Omental fat pad (tissue), 4 donors: ENCODE results near the gene IL1R1. TPM values are rescaled to one million over a fixed set of nuclear protein-coding genes. Genes with fewer than 3 reads are reported as not detected.

Experiments used
- ATAC-seq: fragments of 150-250 bp; one replicate; pipeline ENCODE4 v1.9.1; 2016; ENCODE audit warnings: mild to moderate bottlenecking, moderate library complexity; ENCODE audit not compliant: low FRiP score
- DNase-seq: peaks from one replicate; pipeline ENCODE4 v3.0.0-alpha.2; 2019; ENCODE audit warnings: low spot score
- CTCF ChIP-seq, 3 donors: fragments of 450-650 bp; IDR thresholded peaks; one replicate each; pipeline ENCODE4 v1.5.1; 2016 to 2017; ENCODE audit warnings: antibody characterized with exemption in 3 of 3, mild to moderate bottlenecking in 3 of 3, moderate library complexity in 2 of 3
- total RNA-seq, 4 donors: library from RNA; depleted of rRNA; stranded (reverse); fragments of >200 nt; gene quantifications; one replicate each; pipeline ENCODE4 v1.1.0, GENCODE V29; 2016

The IL1R1 gene
- total RNA-seq, 4 donors from 2014 or later, result 167 to 541 (median 270) TPM

DNA sequence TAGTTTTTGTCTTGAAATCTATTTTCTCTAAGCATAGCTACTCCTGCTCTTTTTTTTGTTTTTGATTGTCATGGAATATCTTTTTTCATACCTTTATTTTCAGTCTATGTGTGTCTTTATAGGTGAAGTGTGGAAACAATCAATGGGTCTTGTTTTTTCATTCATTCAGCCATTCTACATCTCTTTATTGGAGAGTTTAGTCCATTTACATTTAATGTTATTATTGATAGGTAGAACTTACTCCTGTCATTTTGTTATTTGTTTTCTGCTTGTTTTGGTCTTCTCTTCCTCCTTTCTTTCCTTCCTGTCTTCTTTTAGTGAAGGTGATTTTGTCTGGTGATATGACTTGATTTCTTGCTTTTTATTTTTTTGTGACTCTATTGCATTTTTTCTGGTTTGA is 62.1 kb downstream of the IL1R1 start:
- no peak for DNase-seq
- no peak for ATAC-seq
- TF ChIP-seq CTCF (IDR thresholded peaks at IDR 0.05), result no peak

DNA sequence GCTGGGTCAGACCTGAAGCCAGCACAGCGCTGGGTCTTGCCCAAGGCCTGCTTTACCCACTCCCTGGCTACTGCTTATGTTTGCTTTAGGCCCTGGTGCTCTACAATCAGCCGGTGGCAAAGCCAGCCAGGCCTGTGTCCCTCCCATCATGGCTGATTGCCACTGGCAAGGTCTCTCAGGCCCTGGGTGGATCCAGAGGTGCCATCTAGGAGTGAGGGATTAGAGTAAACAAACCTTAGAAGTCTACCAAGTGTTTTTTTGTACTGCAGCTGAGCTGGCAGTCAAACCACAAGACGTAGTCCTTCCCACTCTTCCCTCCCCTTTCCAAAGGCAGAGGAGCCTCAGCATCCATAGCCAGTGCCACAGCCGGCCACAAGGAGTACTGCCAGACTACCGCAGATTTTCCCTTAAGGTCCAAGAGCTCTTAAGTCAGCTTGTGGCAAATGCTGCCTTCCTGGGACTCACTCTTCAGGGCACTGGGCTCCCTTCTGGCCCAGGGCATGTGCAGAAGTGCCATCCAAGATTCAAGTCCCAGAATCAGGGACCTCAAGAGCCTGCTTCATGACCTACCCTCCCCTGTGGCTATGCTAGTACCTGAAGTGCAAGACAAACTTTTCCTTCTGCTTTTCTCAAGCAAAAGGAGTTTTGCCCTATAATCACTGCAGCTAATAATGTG is 64.3 kb downstream of the IL1R1 start:
- no peak for TF ChIP-seq CTCF (IDR thresholded peaks at IDR 0.05)
- ATAC-seq (no peak), DNase-seq (no peak)

- no peak for ATAC-seq
- no peak for DNase-seq
- TF ChIP-seq CTCF (IDR thresholded peaks at IDR 0.05), result no peak
Observed at GRCh38 chr2:102208774-102209173, 66.2 kb downstream of the IL1R1 start.

- no peak for DNase-seq
- TF ChIP-seq CTCF (IDR thresholded peaks at IDR 0.05), result no peak
- no peak for ATAC-seq
Observed at GRCh38 chr2:102209474-102209873, 66.9 kb downstream of the IL1R1 start.

- TF ChIP-seq CTCF (IDR thresholded peaks at IDR 0.05), result no peak
- ATAC-seq (no peak), DNase-seq (no peak)
Observed at GRCh38 chr2:102217032-102217431, 74.5 kb downstream of the IL1R1 start.

DNA sequence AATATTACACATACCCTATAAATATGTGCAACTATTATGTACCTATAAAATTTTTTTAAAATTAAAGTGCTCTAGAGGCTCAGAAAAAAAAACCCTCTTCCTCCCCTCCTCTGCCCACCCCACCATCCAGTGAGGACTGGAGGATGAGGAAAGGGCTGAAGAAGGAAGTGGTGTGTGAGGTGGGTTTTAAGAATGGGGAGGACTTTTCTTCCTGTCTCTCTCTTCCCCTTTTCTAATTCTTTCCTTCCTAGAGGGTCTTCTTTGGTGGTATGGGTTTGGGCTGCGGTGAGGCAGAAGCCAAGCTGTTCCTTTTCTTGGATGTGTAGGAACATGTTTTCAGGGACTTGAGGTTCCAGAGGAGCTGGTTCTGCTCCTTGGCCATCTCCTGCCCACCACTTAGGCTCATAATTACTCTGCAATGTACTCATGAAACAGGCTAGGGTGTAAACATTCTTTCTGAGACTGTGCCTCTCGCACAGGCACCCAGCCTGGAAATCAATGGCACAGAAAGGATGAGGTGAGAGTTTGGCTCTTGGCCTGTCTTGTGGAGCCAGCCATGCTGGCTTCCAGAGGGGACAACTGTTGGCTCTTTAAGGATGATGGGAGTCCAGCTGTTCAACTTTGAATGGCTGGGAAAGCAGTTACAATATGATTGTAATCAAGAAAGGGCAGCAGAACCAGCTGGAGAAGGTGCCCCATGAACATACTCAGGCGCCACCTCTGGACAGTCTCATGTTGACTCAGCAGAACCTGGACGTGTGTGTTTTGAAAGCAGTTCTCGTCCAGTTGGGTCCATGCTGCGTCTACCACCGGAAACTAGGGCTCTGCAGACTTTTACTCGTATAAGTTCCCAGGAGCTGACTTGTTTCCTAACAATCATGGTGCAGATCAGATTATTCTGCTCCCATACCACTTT is 82.5 kb downstream of the IL1R1 start:
- TF ChIP-seq CTCF (IDR thresholded peaks at IDR 0.05), result no peak
- DNase-seq, result no peak
- ATAC-seq, result no peak
